Aorta (tissue), 5 donors: ENCODE results near the gene CTNNAL1. TPM values are rescaled to one million over a fixed set of nuclear protein-coding genes. Genes with fewer than 3 reads are reported as not detected.
"Not testable (repeated sequence)": the region's sequence is repeated elsewhere in the genome, so short reads cannot be mapped to it uniquely, and the experiment has no call there.

ENCODE experiments used
- ATAC-seq: fragments of 200-7000 bp; cut with Tn5 transposase; one replicate; pipeline ENCODE4 v1.9.1; 2022; ENCODE audit warnings: moderate library complexity; ENCODE audit not compliant: low FRiP score
- DNase-seq, 2 donors: peaks; one replicate each; pipeline ENCODE4 v3.0.0-alpha.2; 2020
- H3K27ac ChIP-seq, 2 donors: one replicate each; pipeline ENCODE4 v1.5.1; 2013; ENCODE audit warnings: low read length in 2 of 2, mild to moderate bottlenecking in 2 of 2, moderate library complexity in 2 of 2, control low read depth in 1 of 2, inconsistent platforms in 1 of 2, low read depth in 1 of 2
- H3K27me3 ChIP-seq, 2 donors: one replicate each; pipeline ENCODE4 v1.6.1; 2013; ENCODE audit warnings: control low read depth in 1 of 2, low read length in 1 of 2, mild to moderate bottlenecking in 1 of 2, moderate library complexity in 1 of 2; ENCODE audit not compliant: insufficient read depth in 2 of 2, control insufficient read depth in 1 of 2
- H3K36me3 ChIP-seq, 2 donors: one replicate each; pipeline ENCODE4 v1.6.1; 2013; ENCODE audit warnings: control low read depth in 1 of 2, low read length in 1 of 2, mild to moderate bottlenecking in 1 of 2; ENCODE audit not compliant: insufficient read depth in 2 of 2, control insufficient read depth in 1 of 2
- H3K4me1 ChIP-seq, 2 donors: one replicate each; pipeline ENCODE4 v1.6.1; 2013; ENCODE audit warnings: low read length in 2 of 2, control low read depth in 1 of 2, mild to moderate bottlenecking in 1 of 2, moderate library complexity in 1 of 2; ENCODE audit not compliant: insufficient read depth in 2 of 2, control insufficient read depth in 1 of 2
- H3K4me3 ChIP-seq, 2 donors: one replicate each; pipeline ENCODE4 v1.5.1; 2013; ENCODE audit warnings: low read length in 2 of 2, control low read depth in 1 of 2, mild to moderate bottlenecking in 1 of 2
- H3K9me3 ChIP-seq: one replicate; pipeline ENCODE4 v1.6.1; 2013; ENCODE audit warnings: mild to moderate bottlenecking, low read length; ENCODE audit not compliant: control insufficient read depth
- WGBS, 2 donors: extraction: QIAGEN DNeasy Blood & Tissue Kit; methylation state at CpG; one replicate each; pipeline ENCODE4 v1.1.7; 2013; 5-methylcytosine and 5-hydroxymethylcytosine counted together
- intact Hi-C, 2 donors: fragments of 100-400 bp; cut with DNase I; formaldehyde crosslinking; loops; one replicate each; pipeline versions ENCODE4 v1.14.2 to v1.15.0; 2022
- microRNA-seq, 2 donors: library from miRNA; unstranded; fragments of <30 nt; microRNA quantifications; one replicate each; pipeline ENCODE4 v1.2.0, GENCODE V29; 2020
- polyA plus RNA-seq, 2 donors: library from polyadenylated mRNA; stranded (reverse); fragments of 200-250 nt; gene quantifications; one replicate each; pipeline ENCODE4 v1.2.3, GENCODE V29; 2013
- total RNA-seq, 2 donors: library from RNA; stranded (reverse); fragmentation: NEBNext Ultra II Directional; extraction: Animal tissue kit (Norgen Biotek cat#: 25700); gene quantifications; one replicate each; pipeline ENCODE4 v1.2.1, GENCODE V29; 2021
- donor health status: healthy with polysubstance abuse.
- donor health status: Bipolar disorder and iron deficiency.
- donor health status: DM: no; HTN: no; CAD: no.
- donor health status: DM: no; HTN: no; CAD: no.
- donor health status: DM: yes; HTN: yes; CAD: no.

Gene CTNNAL1
- total and polyA plus RNA-seq, 4 donors: 41.5 to 72.4 (median 51.6) TPM

- Histone ChIP-seq H3K4me1 (no peaks in the 10 kb centered on the region), H3K9me3 (no peaks in the 10 kb centered on the region), H3K27me3 (no peaks in the 10 kb centered on the region), H3K36me3 (peaks cover 10 to 12% of the 10 kb centered on the region in 2 donors), H3K4me3 (no peak overlapping the region), H3K27ac (no peak overlapping the region)
- no peak for DNase-seq
- WGBS, 2 donors: 72 to 85% methylated on average over 5 of the region's 5 CpGs
- intact Hi-C loops: loop anchor here in 1 of 2 donors (10.0 kb wide), 1 partner anchor 65 kb away; no protein-coding TSS in a partner anchor
- ATAC-seq: no peak
Measured at GRCh38 chr9:108900176-108900575, 113.1 kb downstream of the CTNNAL1 start.

- intact Hi-C loops, H3K9me3 ChIP-seq, H3K27ac ChIP-seq, ATAC-seq, H3K4me1 ChIP-seq, H3K27me3 ChIP-seq, H3K4me3 ChIP-seq, DNase-seq: not testable (repeated sequence)
- peaks cover 12 to 13% of the 10 kb centered on the region in 2 donors for H3K36me3 ChIP-seq
- WGBS, 2 donors: 87 to 88% methylated on average over 8 of the region's 8 CpGs
Measured at GRCh38 chr9:108899023-108899695, 114.1 kb downstream of the CTNNAL1 start.

GRCh38 chr9:108897324-108898096 is 115.8 kb downstream of the CTNNAL1 start:
- Histone ChIP-seq H3K4me3 (no peak overlapping the region), H3K9me3 (no peaks in the 10 kb centered on the region), H3K27ac (no peak overlapping the region), H3K36me3 (peaks cover 15 to 16% of the 10 kb centered on the region in 2 donors), H3K27me3 (no peaks in the 10 kb centered on the region), H3K4me1 (no peaks in the 10 kb centered on the region)
- WGBS, 2 donors: 91 to 92% methylated on average over 2 of the region's 2 CpGs
- intact Hi-C loops: no loop called here
- DNase-seq (no peak), ATAC-seq (no peak)

GRCh38 chr9:108894225-108894997 is 118.9 kb downstream of the CTNNAL1 start:
- Histone ChIP-seq H3K27me3 (no peaks in the 10 kb centered on the region), H3K4me1 (no peaks in the 10 kb centered on the region), H3K9me3 (no peaks in the 10 kb centered on the region), H3K4me3 (no peak overlapping the region), H3K27ac (no peak overlapping the region), H3K36me3 (peaks cover 18 to 19% of the 10 kb centered on the region in 2 donors)
- DNase-seq (no peak), ATAC-seq (no peak)
- 81 to 82% methylated on average over 4 of the region's 4 CpGs for WGBS, 2 donors
- intact Hi-C loops: no loop called here

Small RNA genes lying within 50 kb of the gene (microRNA-seq; reads per million reads assigned to microRNA genes)
- 19.7 to 63.6 reads per million in 2 donors for gene MIR32

Other genes starting within 250 kb of the CTNNAL1 start
- gene ACTL7B, start 157.5 kb downstream of the CTNNAL1 start, total RNA-seq: not detected
- gene ACTL7B, start 157.5 kb downstream of the CTNNAL1 start, polyA plus RNA-seq: not detected
- not detected for gene ACTL7A, start 151.2 kb downstream of the CTNNAL1 start, total RNA-seq
- not detected for gene ACTL7A, start 151.2 kb downstream of the CTNNAL1 start, polyA plus RNA-seq
- 10 to 100 TPM; 13.9 to 19.5 TPM for gene ELP1, start 79.4 kb downstream of the CTNNAL1 start, total RNA-seq
- 10 to 100 TPM in 1 of 2 donors, 1 to 10 TPM in 1; 4.3 to 20.0 TPM for gene ELP1, start 79.4 kb downstream of the CTNNAL1 start, polyA plus RNA-seq
- gene ABITRAM, start 79.1 kb downstream of the CTNNAL1 start, total RNA-seq: 10 to 100 TPM in 1 of 2 donors, 1 to 10 TPM in 1; 8.3 to 11.1 TPM
- 10 to 100 TPM in 1 of 2 donors, 1 to 10 TPM in 1; 8.9 to 20.4 TPM for gene ABITRAM, start 79.1 kb downstream of the CTNNAL1 start, polyA plus RNA-seq
- gene TMEM245, start 106.4 kb upstream of the CTNNAL1 start, total RNA-seq: 10 to 100 TPM; 49.4 to 60.1 TPM
- gene TMEM245, start 106.4 kb upstream of the CTNNAL1 start, polyA plus RNA-seq: 10 to 100 TPM; 10.1 to 23.4 TPM
- 1 to 10 TPM in 1 of 2 donors, under 1 TPM in 1; 0.29 to 1.9 TPM for gene FRRS1L, start 153.8 kb upstream of the CTNNAL1 start, total RNA-seq
- under 1 TPM in 1 of 2 donors, not detected in 1; under 0.01 TPM for gene FRRS1L, start 153.8 kb upstream of the CTNNAL1 start, polyA plus RNA-seq